A549 (cell line): ENCODE results near the gene SLC26A4. TPM values are rescaled to one million over a fixed set of nuclear protein-coding genes. Genes with fewer than 3 reads are reported as not detected.

Source experiments
- ATAC-seq, 2 experiments: fragments of 200-7000 bp in 1 of 2; fragments of >200 bp in 1 of 2; cut with Nextera tagmentation in 1 of 2; cut with Tn5 transposase in 1 of 2; 3 replicates each; pipeline versions ENCODE4 v1.8.0 to v1.9.1; 2018 to 2020; ENCODE audit warnings: mild to moderate bottlenecking in 1 of 2, moderate library complexity in 1 of 2
- CTCF ChIA-PET: fragments of 300-600 bp; sonication (Branson Sonifier 250); formaldehyde crosslinking; extraction: SDS; loops from one replicate; lab custom pipeline; 2021; ENCODE audit warnings: antibody characterized with exemption, inconsistent platforms; lab: Yijun Ruan, JAX
- POLR2A ChIA-PET: fragments of 350-600 bp; formaldehyde crosslinking; extraction: SDS; loops from one replicate; lab custom pipeline; 2021; ENCODE audit warnings: antibody characterized with exemption, inconsistent platforms; lab: Yijun Ruan, JAX
- DNase-seq, 2 experiments: peaks; one replicate each; pipeline versions ENCODE4 v3.0.0 to v3.0.0-alpha.2; 2011 to 2016; ENCODE audit warnings: low read depth in 1 of 2, low spot score in 1 of 2
- FAIRE-seq: peaks from 2 replicates; lab custom pipeline; 2011; peaks lifted over from hg19 to GRCh38; lab: Jason Lieb, UNC
- H3K27ac ChIP-seq, 2 experiments: fragments of >200 bp; sonication (Bioruptor Twin); formaldehyde crosslinking; 3 replicates each; pipeline ENCODE4 v1.5.1; 2016 to 2017
- H3K4me1 ChIP-seq: fragments of >200 bp; sonication (Bioruptor Twin); formaldehyde crosslinking; 3 replicates; pipeline ENCODE4 v1.6.1; 2016
- H3K4me2 ChIP-seq: fragments of >200 bp; sonication (Bioruptor Twin); formaldehyde crosslinking; 3 replicates; pipeline ENCODE4 v1.6.1; 2016
- H3K4me3 ChIP-seq: fragments of >200 bp; sonication (Bioruptor Twin); formaldehyde crosslinking; 3 replicates; pipeline ENCODE4 v1.5.1; 2016
- H3K9me3 ChIP-seq: fragments of >200 bp; sonication (Bioruptor Twin); formaldehyde crosslinking; 3 replicates; pipeline ENCODE4 v1.6.1; 2016
- ATOH8 ChIP-seq: fragments of 250-450 bp; sonication (Bioruptor Pico); IDR thresholded peaks from 2 replicates; pipeline ENCODE4 v1.5.0; 2020; ENCODE audit warnings: low read depth, mild to moderate bottlenecking, moderate library complexity
- BCL3 ChIP-seq: fragments of >200 bp; sonication (Bioruptor Twin); formaldehyde crosslinking; IDR thresholded peaks from 3 replicates; pipeline ENCODE4 v1.6.1; 2016
- BHLHE40 ChIP-seq: IDR thresholded peaks from 2 replicates; pipeline ENCODE4 v1.6.1; 2012; ENCODE audit warnings: low read depth, low read length, inconsistent platforms
- CBX2 ChIP-seq: fragments of 200-600 bp; sonication (generic); IDR thresholded peaks from 2 replicates; pipeline ENCODE4 v1.6.1; 2016; ENCODE audit warnings: low read depth, mild to moderate bottlenecking, borderline replicate concordance
- EHF ChIP-seq: fragments of 250-450 bp; sonication (Bioruptor Pico); IDR thresholded peaks from 2 replicates; pipeline ENCODE4 v1.5.0; 2020; ENCODE audit warnings: mild to moderate bottlenecking
- EHMT2 ChIP-seq: fragments of 200-600 bp; sonication (generic); IDR thresholded peaks from 2 replicates; pipeline ENCODE4 v1.6.1; 2016; ENCODE audit warnings: antibody characterized with exemption, low read depth, mild to moderate bottlenecking, moderate library complexity
- ESRRA ChIP-seq: fragments of 150-350 bp; IDR thresholded peaks from 2 replicates; pipeline ENCODE4 v1.6.1; 2014; ENCODE audit warnings: mild to moderate bottlenecking, low read length, borderline replicate concordance
- FOXS1 ChIP-seq: fragments of 250-450 bp; sonication (Bioruptor Pico); IDR thresholded peaks from 2 replicates; pipeline ENCODE4 v1.5.0; 2020; ENCODE audit warnings: mild to moderate bottlenecking, moderate library complexity
- GATA3 ChIP-seq: IDR thresholded peaks from 2 replicates; pipeline ENCODE4 v1.6.1; 2012; ENCODE audit warnings: borderline replicate concordance
- HDAC2 ChIP-seq: fragments of 200-600 bp; sonication (generic); IDR thresholded peaks from 2 replicates; pipeline ENCODE4 v1.6.1; 2016
- HES2 ChIP-seq: fragments of >200 bp; sonication (Bioruptor Twin); formaldehyde crosslinking; IDR thresholded peaks from 2 replicates; pipeline ENCODE4 v1.6.1; 2016
- HOXA7 ChIP-seq: fragments of 250-450 bp; sonication (Bioruptor Pico); IDR thresholded peaks from 2 replicates; pipeline ENCODE4 v1.5.0; 2020; ENCODE audit warnings: mild to moderate bottlenecking, moderate library complexity
- JUNB ChIP-seq: fragments of >200 bp; sonication (Bioruptor Twin); formaldehyde crosslinking; IDR thresholded peaks from 2 replicates; pipeline ENCODE4 v1.6.1; 2016
- MAFK ChIP-seq: fragments of 450-650 bp; IDR thresholded peaks from 2 replicates; pipeline ENCODE4 v1.6.1; 2014; ENCODE audit not compliant: partially characterized antibody
- MAX ChIP-seq: IDR thresholded peaks from 2 replicates; pipeline ENCODE4 v1.6.1; 2012
- MAZ ChIP-seq: fragments of 150-350 bp; IDR thresholded peaks from 2 replicates; pipeline ENCODE4 v1.6.1; 2014; ENCODE audit warnings: antibody characterized with exemption, low read depth, low read length, borderline replicate concordance
- NFE2L2 ChIP-seq: fragments of 150-350 bp; conservative IDR thresholded peaks from 2 replicates; pipeline ENCODE4 v1.6.1; 2014; ENCODE audit warnings: low read length
- PHF8 ChIP-seq: fragments of 200-600 bp; sonication (generic); IDR thresholded peaks from 2 replicates; pipeline ENCODE4 v1.6.1; 2016; ENCODE audit warnings: low read depth, mild to moderate bottlenecking, antibody characterized with exemption, moderate library complexity, borderline replicate concordance
- RARB ChIP-seq: fragments of 250-450 bp; sonication (Bioruptor Pico); IDR thresholded peaks from 2 replicates; pipeline ENCODE4 v1.8.0; 2021; ENCODE audit warnings: mild to moderate bottlenecking, moderate library complexity
- REST ChIP-seq: fragments of 200-600 bp; sonication (generic); IDR thresholded peaks from 2 replicates; pipeline ENCODE4 v1.6.1; 2016; ENCODE audit warnings: antibody characterized with exemption, mild to moderate bottlenecking, moderate library complexity
- RNF2 ChIP-seq: fragments of 200-600 bp; sonication (generic); IDR thresholded peaks from 2 replicates; pipeline ENCODE4 v1.6.1; 2016; ENCODE audit warnings: low read depth, mild to moderate bottlenecking, antibody characterized with exemption, moderate library complexity, borderline replicate concordance
- SMC3 ChIP-seq: fragments of >200 bp; sonication (Bioruptor Twin); formaldehyde crosslinking; IDR thresholded peaks from 3 replicates; pipeline ENCODE4 v1.6.1; 2018; ENCODE audit warnings: inconsistent platforms
- SREBF2 ChIP-seq: fragments of 450-650 bp; IDR thresholded peaks from 2 replicates; pipeline ENCODE4 v1.6.1; 2014; ENCODE audit warnings: mild to moderate bottlenecking, moderate library complexity
- ZC3H11A ChIP-seq: fragments of 450-650 bp; IDR thresholded peaks from 2 replicates; pipeline ENCODE4 v1.6.1; 2014; ENCODE audit warnings: antibody characterized with exemption, mild to moderate bottlenecking
- WGBS: methylation state at CpG from one replicate; pipeline ENCODE4 v1.1.6; 2017; ENCODE audit errors: missing lambda C conversion rate; 5-methylcytosine and 5-hydroxymethylcytosine counted together
- polyA plus RNA-seq, 4 experiments: library from polyadenylated mRNA; depleted of rRNA in 3 of 4; stranded (reverse); fragments of >200 nt; fragmentation: RNase III in 1 of 4; extraction: RNeasy Plus Mini Kit Qiagen cat#74134 plus additional on column Dnase treatment in 1 of 4; gene quantifications; 2 replicates in 3 of 4; 3 replicates in 1 of 4; pipeline ENCODE4 v1.2.3, GENCODE V29; 2011 to 2017

The SLC26A4 gene
- polyA plus RNA-seq, 2 of the 4 experiments (the other 2 are of a cell fraction) = 0.21 to 0.43 TPM

- CTCF ChIA-PET = interaction anchor here (1.4 kb wide), 1 partner anchor 189 kb away, joined by 3 read pairs; no protein-coding TSS in a partner anchor
- DNase-seq (no peak), ATAC-seq (no peak), FAIRE-seq (no peak)
- H3K4me2 ChIP-seq = no peak overlapping the region
- WGBS = 18% methylated on average over 2 of the region's 2 CpGs
- H3K4me3 ChIP-seq = no peak overlapping the region
- no peaks in the 10 kb centered on the region for H3K4me1 ChIP-seq
- H3K27ac ChIP-seq = no peak overlapping the region
- POLR2A ChIA-PET = no interaction called here
- H3K9me3 ChIP-seq = no peaks in the 10 kb centered on the region
- no peak for TF ChIP-seq HES2
- TF ChIP-seq ESRRA = no peak
- no peak for TF ChIP-seq RNF2
- no peak for TF ChIP-seq CBX2
- TF ChIP-seq GATA3 = no peak
- TF ChIP-seq JUNB = no peak
- TF ChIP-seq BCL3 = no peak
- no peak for TF ChIP-seq MAX
- TF ChIP-seq ZC3H11A = no peak
Measured at GRCh38 chr7:107690611-107691010, 30.0 kb downstream of the SLC26A4 start.

- ATAC-seq = no peak
- ChIA-PET POLR2A (no interaction called here), CTCF (interaction anchor here (1.0 to 1.8 kb wide), 3 partner anchors 10 to 228 kb away, joined by 3 to 6 read pairs (median 3); no protein-coding TSS in a partner anchor)
- WGBS = 66% methylated on average over 3 of the region's 3 CpGs
- DNase-seq = no peak
- no peak overlapping the region for H3K4me2 ChIP-seq
- H3K4me1 ChIP-seq = no peaks in the 10 kb centered on the region
- no peak for TF ChIP-seq EHMT2
- no peak for TF ChIP-seq NFE2L2
- no peak for TF ChIP-seq BHLHE40
- no peak for TF ChIP-seq MAFK
- no peak for TF ChIP-seq MAZ
- no peak for TF ChIP-seq FOXS1
- no peak for TF ChIP-seq HOXA7 (CRISPR knock-in tag)
- no peak for TF ChIP-seq SMC3
- no peak for TF ChIP-seq RARB
- TF ChIP-seq EHF = no peak
- no peak for TF ChIP-seq PHF8
- TF ChIP-seq SREBF2 = no peak
- no peak for TF ChIP-seq ATOH8 (CRISPR knock-in tag)
- TF ChIP-seq REST = no peak
- no peak for TF ChIP-seq HDAC2
- H3K27ac ChIP-seq = no peak overlapping the region
- H3K4me3 ChIP-seq = no peak overlapping the region
- no peaks in the 10 kb centered on the region for H3K9me3 ChIP-seq
- FAIRE-seq = no peak
Measured at GRCh38 chr7:107691716-107692115, 31.1 kb downstream of the SLC26A4 start.
